HG02840 (cell line): ENCODE data around the gene FSTL4.

Experiments used
- ATAC-seq: cut with Tn5 transposase; IDR thresholded peaks from one replicate; pipeline ENCODE4 v1.9.1; 2021; ENCODE audit warnings: mild to moderate bottlenecking, moderate library complexity, moderate number of reproducible peaks; ENCODE audit not compliant: unreplicated experiment, low FRiP score

Gene FSTL4

DNA sequence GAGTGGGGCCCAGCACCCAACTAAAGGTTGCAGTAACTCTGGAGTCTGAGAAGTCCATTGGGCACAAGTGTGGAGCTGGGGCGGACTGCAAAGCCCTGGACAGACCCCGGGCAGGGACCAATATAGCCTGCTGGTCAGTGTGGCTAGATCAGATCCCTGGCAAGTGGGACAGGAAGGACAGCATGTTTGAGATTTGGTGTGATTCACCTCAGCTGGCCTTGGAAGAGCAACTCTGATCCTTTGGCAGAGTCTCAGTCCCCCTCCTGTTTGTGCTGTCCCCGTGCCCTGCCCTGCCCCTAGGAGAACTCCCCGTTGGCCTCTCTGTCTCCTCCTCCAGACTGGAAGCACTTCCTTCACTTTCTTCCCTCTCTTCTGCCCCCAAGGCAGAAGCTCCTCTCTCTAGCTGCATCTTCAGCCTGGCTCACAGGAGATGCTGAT lies 255.3 kb downstream of the FSTL4 start:
- ATAC-seq, result no peak

DNA sequence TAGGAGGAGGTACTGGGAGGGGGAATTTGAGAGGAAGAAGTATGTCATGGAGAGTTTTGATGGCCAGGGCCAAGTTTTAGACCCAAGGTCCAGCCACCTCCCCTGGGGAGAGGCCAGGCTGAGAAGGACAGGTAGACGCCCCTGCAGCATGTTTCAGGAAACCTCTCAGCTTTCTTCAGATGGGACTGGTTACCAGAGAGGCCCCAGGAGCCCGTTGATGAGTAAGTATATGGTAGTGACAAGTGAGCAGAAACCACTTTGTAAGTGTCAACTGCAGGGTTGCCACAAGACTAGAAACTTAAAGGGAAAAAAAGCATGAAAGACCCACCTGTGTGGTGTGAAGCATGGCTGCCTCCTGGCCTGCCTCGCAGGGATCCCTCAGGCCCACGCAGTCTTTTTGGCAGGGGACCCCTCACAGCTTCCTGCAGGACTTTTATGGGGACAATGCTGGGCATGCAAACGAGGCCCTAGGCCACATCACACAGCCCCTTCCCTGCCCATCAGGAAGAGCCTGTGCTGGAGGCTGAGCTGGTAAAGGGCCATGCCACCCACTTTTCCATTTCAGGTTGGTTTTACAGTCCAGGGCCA lies 255.9 kb downstream of the FSTL4 start:
- ATAC-seq, result no peak

DNA sequence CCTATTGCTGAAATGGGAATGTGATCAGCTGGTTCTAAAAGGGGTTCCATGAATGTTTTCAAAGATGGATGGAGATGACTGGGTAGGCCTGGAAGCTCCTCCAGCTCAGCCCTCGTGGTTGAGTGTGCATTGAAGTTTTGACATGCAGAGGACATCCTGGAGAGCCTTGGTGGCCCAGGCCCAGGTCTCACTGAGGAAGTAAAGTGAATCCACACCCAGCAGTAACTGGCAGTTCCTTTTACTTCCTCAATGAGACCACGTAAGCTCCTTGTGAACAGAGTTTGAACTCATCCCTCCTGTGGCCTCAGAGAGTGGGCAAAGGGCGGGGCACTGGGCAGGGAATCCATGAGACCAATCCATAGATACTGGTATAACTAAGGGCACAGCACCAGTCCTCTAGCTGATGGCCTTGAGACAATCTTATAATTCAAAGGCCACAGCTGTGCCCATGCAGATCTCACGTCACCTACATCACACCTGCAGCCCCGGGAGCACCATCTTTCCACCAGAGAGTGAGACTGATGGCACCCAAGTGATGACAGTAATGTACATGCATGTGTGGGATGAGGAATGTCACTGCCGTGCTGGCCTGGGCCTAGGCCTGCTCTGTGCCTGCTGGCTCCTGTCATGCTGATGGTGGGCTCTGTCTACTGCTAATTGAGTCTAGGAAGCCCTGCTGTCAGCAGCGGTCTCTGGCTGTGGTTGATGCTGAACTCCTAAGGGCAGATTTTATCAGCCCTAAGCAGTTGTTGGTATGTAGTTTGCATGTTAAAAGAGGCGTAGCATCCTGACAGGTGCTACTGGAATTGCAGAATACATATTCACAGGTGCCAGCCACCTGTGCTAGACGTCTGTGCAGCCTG lies 257.8 kb downstream of the FSTL4 start:
- ATAC-seq, result no peak

DNA sequence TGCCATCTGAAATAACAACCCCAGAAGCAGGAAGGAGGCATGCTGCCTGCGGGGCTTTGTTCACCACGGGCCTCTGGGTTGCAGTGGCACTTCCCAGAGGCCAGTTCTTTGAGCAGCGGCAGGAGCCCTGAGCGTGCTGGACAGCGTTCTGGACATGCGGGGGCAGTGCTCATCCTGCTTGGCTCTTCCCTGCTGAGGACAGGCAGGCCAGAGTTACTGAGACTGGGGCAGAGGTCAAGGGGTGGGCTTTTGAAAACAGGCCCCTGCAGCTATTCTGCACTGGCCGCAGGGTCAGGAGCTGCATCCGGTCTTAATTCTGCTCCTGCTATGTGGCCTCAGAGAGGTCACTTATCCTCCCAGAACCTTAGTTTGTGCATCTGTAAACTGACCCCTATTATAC lies 258.6 kb downstream of the FSTL4 start:
- ATAC-seq, result no peak

DNA sequence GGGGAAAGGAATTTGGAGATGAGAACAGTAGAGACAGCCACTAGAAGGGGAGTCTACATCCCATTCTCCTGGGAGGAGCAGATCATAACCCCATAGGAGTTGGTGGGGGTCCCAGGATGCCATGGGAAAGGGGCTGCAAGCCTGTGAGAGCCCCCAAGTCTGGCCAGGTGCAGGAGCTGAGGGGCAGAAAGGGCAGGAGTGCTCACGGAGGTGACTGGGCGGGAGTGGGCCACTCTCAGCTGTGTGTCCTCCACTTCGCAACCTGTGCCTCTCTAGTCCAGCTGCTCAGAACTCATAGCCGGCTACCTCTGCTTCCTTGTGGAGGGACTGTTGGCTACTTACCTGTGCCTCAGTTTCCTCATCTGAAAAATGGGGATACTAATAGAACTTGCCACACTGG lies 263.9 kb downstream of the FSTL4 start:
- ATAC-seq, result no peak

DNA sequence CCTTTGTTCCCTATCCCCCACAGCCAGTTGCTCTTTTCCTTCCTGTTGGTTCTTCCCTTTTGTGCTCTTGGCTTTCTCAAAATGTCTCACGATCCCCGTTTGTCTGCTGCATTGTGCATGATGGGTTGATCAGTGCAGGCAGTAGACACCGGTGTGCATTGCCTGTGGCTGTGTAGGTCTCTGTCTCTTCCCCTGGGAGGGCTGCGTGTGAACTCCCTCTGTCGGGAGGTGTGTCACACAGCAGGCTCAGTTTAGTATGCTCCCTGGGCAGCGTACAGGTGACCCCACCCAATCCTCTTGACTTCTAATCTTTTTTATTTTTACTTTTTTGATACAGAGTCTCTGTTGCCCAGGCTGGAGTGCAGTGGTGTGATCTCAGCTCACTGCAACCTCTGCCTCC lies 265.3 kb downstream of the FSTL4 start:
- no peak for ATAC-seq

DNA sequence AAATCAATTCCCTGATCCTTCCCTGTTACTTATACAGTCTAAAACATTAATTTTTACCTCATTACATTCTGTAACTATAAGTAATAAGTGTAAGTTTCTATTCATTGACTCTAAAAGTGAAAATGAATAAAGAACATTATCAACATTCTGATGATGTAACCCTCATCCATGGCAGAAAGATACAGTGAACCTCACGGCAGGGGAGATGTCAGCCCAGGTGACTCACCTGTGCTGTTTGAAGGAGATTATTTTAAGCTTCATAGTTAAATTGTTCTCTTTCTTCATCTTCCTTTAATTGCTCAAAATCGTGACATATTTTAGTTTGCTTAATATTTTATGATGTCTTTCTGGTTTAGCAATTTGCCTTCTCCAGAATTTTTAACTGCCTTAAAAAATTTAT lies 268.1 kb downstream of the FSTL4 start:
- no peak for ATAC-seq

DNA sequence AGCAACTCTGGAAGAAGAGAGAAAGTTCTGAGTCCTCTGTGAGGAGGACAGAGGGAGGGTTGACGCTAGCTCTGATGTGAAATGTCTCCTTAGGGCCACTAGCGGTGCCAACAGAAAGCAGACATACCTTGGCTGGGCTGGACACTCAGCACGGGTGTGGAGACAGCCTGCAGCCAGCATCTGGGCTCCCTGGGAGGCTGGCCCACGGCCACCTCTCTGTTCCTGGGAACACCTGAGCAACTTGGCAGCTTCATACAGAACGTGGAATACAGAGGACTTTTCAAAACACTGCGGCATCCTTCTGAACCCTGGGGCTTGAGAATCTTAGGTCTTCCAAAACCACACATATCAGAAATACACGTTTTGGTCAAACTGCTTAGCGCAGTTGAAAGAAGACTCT lies 269.1 kb downstream of the FSTL4 start:
- ATAC-seq, result no peak

DNA sequence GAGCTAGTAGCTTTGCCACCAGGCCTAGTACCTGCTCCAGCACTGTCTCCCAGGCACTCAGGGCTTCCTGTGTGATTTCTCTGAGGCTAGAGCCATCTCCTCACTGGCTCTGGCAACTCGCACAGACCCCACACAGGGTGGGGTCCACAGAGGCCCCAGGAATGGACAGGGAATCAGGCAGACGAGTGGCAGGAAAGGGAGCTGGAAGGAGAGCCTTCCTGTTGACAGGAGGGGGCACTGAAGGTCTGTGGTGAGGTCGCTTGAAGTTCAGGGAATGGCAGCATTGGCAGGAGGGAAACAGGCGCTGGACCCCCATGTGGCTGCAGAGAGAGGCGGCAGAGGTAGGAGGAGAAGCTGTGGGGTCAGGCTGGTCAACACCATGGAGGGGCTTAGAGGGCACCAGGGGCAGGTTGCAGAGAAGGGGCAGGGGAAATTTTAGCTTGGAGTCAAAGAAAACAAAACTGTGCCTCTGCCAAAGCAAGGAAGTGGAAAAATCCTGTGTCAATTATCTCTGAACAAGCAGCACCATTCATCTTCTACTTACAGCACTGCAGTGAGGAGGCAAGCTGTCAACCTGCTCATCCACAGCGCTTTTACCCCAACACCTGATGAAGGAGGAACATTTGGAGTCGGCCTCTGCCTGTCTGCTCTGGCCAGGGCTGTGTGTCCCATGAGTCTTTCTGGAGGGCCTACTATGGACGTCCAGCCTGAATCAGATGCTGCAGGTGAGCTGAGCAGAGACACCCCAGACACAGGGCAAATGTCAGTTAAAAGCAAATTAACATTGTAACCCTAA lies 270.2 kb downstream of the FSTL4 start:
- ATAC-seq, result no peak

DNA sequence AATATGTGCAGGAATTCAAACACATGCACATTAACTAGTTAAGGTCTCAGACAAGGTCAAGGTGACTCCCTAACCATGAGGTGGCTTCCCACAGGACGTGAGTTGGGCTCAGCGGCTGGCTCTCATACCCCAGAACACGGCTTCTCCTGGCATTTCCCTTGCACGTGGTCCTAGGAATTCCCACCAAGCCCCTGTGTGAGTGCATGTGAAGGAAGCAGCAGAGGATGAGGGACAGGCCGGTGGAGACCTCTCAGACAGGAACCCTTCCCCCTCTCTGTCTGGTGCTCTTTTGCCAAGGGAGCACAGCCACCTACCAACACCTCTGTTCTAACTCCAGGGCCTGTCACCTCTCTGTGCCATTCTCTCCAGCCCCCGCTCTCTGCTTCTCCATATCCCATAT lies 271.0 kb downstream of the FSTL4 start:
- no peak for ATAC-seq

DNA sequence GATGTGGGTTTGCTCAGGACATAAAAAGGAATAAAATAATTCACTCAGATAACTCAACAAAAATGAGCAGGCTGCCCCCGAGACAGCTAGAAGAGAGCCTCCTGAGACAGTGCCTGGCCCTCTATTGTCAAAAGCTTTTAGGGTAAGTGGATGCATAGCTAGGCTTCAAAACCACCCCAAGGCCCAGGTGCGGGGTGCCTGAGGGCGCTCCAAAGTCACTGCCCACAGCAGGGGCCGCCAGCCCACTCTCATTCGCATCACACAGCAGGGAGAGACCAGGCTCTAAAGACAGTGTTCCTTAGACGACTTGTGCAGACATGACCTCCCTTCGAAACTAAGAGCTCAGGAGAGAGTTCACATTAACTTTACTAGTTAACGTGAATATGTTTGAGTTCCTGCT lies 271.5 kb downstream of the FSTL4 start:
- no peak for ATAC-seq

DNA sequence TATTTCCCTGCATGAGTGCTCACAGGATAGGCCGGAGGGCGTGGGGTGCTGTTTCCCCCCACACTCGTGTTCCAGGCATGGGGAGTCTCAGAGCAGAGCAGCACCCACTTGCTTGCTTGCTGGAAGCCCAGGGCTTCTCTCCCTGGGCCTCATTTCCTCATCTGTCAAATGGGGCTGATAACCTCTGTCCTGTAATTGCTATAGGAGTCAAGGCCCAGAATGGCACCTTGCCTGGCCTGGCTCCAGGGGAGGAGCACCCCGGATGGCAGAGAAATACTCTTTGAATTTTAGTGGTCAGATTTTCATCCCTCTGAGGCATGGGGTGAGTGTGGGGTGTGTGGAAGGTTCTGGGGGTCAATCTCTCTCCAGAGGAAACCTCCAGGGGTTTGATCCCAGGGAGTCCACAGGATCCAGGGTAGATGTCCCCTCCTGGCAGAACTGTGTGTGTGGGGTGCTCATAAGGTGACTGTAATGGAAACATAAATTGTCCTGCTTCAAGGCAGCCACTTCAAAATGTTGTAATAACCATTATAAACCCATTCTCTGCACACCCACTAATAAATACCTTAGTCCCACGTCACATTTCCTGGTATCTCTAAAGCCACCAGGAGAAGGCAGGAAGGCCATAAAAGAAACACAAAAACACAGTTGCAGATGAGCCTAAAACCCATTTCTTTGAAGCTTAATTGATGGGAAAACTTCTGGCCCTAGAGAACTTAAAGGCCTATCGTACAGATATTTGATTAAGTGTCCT lies 272.2 kb downstream of the FSTL4 start:
- no peak for ATAC-seq

DNA sequence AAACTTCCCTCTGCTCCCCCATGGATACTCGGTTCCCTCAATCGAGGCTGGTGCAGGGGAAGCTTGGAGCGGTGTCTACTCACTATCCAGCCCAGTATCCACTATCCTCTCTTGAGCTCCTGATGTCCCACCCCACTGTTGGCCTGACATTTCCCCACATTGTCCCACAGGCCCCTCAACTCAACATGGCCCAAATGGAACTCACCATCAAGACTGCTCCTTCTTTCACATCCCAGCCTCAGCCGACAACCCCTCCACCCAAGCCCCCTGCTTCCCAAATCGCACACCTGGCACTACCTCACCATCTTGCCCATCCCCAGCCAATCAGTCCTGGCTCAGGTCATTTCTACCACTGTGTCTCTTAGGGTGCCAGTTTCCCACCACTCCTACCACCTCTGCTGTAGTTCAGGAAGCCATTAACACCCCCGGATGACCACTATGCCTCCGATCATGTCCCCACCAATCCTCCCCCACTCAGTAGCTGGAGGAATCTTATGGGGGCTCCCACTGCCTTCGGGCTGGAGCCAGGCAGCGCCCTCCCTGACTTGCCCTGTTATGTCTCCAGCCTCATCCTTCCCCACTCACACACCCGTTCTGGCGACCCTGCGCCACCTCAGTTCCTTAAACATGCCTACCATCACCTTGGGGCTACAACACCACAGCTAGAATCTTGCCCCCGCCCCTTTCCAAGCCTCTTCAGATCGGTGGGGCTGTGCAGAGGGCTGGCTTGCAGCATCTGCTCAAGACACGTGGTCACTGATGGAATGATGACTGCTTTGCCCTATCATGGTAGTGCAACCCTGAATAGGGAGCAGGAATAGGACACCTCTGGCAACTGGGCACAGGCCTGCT lies 273.6 kb downstream of the FSTL4 start:
- ATAC-seq, result no peak

DNA sequence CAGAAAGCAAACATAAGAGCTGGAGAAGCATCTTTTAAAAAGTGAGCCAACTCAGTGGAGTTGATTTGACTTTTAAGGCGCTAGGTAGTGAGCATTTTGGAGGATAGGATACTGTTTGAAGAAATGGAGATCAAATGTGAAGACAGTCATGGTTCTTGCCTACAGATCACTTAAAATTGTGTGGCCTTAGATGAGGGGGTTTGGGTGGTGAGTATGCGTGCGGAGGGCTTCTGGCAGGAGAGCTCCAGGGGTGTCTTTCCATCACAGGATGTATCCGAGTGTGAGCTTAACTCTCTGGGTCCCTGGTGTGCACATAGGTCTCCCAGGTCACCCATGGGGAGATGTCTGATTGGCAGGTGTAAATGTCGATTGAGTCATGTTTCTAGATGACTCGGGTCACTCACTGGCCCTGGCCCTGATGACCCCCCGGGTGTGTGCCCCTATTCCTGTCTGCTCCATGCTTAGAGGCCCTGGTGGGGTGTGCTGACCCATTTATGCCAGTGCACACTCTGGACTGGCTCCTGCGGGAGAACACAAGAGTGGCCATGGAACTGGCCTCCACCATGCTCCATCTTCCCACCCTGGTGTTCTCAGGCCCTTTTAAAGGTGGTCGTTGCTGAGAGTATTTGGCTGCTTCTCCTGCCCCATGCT lies 274.4 kb downstream of the FSTL4 start:
- ATAC-seq, result no peak

DNA sequence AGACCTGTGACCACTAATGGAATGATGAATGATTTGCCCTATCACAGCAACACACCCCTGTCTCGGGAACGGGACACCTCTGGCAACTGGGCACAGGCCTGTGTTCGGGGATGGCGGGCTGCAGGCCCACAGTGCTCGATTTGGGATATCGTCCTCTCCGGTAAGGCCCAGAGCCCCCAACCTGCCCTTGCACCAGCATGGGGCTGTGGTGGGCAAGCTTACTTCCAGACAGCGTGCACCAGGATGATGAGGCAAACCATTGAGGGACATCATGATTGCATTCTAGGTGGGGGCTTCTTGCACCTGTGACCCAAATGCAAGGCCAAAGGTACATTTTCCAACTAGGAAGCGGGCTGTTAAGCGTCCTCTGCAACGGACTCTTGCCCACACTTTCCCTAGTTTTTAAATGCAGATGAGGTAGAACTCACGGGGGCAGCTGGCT lies 275.4 kb downstream of the FSTL4 start:
- no peak for ATAC-seq

DNA sequence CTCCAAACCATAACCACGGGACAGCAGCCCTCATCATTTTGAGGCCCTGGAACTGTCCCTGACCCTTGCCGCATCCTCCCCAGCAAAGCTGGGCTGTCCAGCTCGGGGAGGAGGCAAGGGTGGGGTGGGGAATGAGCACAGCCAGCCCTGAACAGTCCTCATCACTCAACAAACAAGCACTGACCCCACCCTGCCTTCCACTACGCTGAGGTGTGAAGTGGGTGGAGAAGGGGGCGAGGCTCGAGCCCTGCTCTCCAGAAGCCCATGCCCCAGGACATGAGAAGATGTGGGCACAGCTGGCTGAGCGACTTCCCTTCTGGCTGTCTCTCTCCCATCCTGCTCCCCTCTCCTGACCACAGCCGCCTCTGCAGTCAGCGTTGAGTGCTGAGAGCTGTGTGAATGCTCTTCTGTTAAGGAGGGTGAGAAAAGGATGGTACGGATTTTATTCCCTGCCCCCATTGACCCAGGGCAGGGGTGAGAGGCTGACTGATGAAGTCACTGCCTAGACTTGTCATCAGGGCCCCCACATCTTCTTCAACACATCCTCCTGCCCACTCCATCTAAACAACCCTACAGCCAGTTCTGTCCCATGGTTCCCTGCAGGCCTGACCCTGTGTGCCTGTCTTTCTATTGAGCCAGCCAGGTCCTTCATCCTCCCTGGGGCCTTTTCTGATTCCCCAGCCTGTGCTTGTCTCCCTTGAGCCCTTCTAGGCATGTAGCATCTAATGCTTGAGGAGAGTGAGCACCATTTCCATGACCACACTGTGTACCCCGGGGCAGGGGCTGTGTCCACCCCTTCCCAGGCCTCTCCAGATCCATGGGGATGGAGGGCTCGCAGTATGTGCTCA lies 276.0 kb downstream of the FSTL4 start:
- ATAC-seq, result no peak

DNA sequence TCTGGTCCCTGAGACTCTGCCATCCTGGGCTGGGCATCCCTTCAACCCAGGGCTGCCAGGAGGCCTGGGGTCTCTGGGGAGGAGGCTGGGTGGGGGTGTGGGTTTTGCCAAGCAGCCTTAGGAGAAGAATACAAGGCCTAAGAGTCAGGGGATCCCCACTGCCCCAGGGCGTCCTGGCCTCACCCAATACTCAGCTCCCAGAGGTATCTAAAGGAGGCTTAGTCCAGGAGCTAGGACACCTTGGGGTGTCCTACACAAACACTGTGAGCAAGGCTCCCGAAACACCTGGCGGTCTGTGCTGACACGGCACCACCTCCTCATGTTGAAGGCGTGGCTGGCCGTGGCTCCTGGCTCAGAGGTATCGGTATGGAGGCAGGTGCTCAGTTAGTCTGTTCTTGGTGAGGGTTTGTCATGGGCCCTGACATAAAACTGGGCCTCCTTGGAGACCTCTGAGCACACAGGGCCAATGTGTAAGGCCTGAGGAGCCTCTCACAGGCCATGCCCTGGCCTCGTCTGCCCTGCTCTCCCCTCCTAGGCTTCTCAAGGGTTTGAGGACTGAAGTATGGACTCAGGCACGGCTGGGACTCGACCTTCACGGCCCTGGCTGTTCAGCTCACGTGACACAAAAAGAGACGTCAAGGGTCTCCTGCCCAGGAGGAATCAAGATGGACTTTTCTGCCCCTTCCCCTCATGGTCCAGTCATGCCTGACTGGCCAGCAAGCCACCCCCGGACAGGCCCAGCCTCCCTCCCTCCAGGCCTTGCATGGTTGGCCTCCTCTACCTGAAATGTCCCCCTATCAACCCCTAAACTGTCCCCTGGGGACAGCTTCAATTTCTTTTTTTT lies 277.3 kb downstream of the FSTL4 start:
- no peak for ATAC-seq
